PC-3 (cell line): Measurements from ENCODE around the gene DLG2. TPM values are rescaled to one million over a fixed set of nuclear protein-coding genes. Genes with fewer than 3 reads are reported as not detected.

Experiments
- ATAC-seq: fragments of 200-7000 bp; cut with Tn5 transposase; 2 replicates; pipeline ENCODE4 v1.9.1; 2020; ENCODE audit warnings: mild to moderate bottlenecking, moderate library complexity
- BruUV-seq: library from RNA; stranded (reverse); fragments of 400-500 nt; replicated peaks from 2 replicates; lab custom pipeline; 2021; lab: Mats Ljungman, UMichigan
- CTCF ChIA-PET: fragments of 300-600 bp; sonication (Branson Sonifier 250); formaldehyde crosslinking; loops from one replicate; lab custom pipeline; 2022; ENCODE audit warnings: antibody characterized with exemption; lab: Charles Lee
- POLR2A ChIA-PET: fragments of 300-600 bp; sonication (Branson Sonifier 250); formaldehyde crosslinking; loops from one replicate; lab custom pipeline; 2022; ENCODE audit warnings: antibody characterized with exemption; ENCODE audit not compliant: unreplicated experiment; lab: Charles Lee
- DNase-seq: peaks from one replicate; pipeline ENCODE4 v3.0.0-alpha.2; 2015
- H2AFZ ChIP-seq: fragments of 300-600 bp; sonication (generic); 2 replicates; pipeline ENCODE4 v1.6.0; 2016; ENCODE audit warnings: antibody characterized with exemption, low read length
- H3F3A ChIP-seq: fragments of 300-600 bp; sonication (generic); one replicate; pipeline ENCODE4 v1.6.0; 2017; ENCODE audit warnings: antibody characterized with exemption, low read length, control low read depth, mild to moderate bottlenecking; ENCODE audit not compliant: unreplicated experiment
- H3K27ac ChIP-seq: fragments of 300-600 bp; sonication (generic); 2 replicates; pipeline ENCODE4 v1.5.1; 2016; ENCODE audit warnings: mild to moderate bottlenecking, low read length
- H3K27me3 ChIP-seq: fragments of 300-600 bp; sonication (generic); 2 replicates; pipeline ENCODE4 v1.6.1; 2016; ENCODE audit warnings: low read length, mixed read lengths
- H3K36me3 ChIP-seq: fragments of 300-600 bp; sonication (generic); 2 replicates; pipeline ENCODE4 v1.6.1; 2016; ENCODE audit warnings: low read depth, mixed run types, low read length, mixed read lengths
- H3K4me1 ChIP-seq: fragments of 300-600 bp; sonication (generic); 2 replicates; pipeline ENCODE4 v1.5.1; 2016; ENCODE audit warnings: low read length; ENCODE audit not compliant: insufficient read depth
- H3K4me2 ChIP-seq: fragments of 300-600 bp; sonication (generic); 2 replicates; pipeline ENCODE4 v1.6.0; 2016; ENCODE audit warnings: low read length
- H3K4me3 ChIP-seq: fragments of 300-600 bp; sonication (generic); 2 replicates; pipeline ENCODE4 v1.5.1; 2016; ENCODE audit warnings: mild to moderate bottlenecking, low read length, mixed read lengths
- H3K79me2 ChIP-seq: fragments of 300-600 bp; sonication (generic); 2 replicates; pipeline ENCODE4 v1.6.1; 2017; ENCODE audit warnings: low read length, mixed read lengths
- H3K9ac ChIP-seq: fragments of 300-600 bp; sonication (generic); 2 replicates; pipeline ENCODE4 v1.6.0; 2016; ENCODE audit warnings: mild to moderate bottlenecking, low read length
- H3K9me2 ChIP-seq: fragments of 300-600 bp; sonication (generic); replicated peaks from 2 replicates; pipeline ENCODE4 v1.6.1; 2016; ENCODE audit warnings: mixed run types, low read length, mixed read lengths
- H3K9me3 ChIP-seq: fragments of 300-600 bp; sonication (generic); 2 replicates; pipeline ENCODE4 v1.6.1; 2016; ENCODE audit warnings: low read length, mixed read lengths
- H4K20me1 ChIP-seq: fragments of 300-600 bp; sonication (generic); 2 replicates; pipeline ENCODE4 v1.6.1; 2016; ENCODE audit warnings: low read length, mixed read lengths
- CTCF ChIP-seq: fragments of 300-600 bp; sonication (generic); conservative IDR thresholded peaks from 2 replicates; pipeline ENCODE4 v1.5.1; 2017; ENCODE audit warnings: antibody characterized with exemption, low read depth, mild to moderate bottlenecking, low read length
- EZH2 ChIP-seq: fragments of 300-600 bp; sonication (generic); IDR thresholded peaks from one replicate; pipeline ENCODE4 v1.6.1; 2017; ENCODE audit warnings: antibody characterized with exemption, mild to moderate bottlenecking, low read length; ENCODE audit not compliant: unreplicated experiment
- EZH2phosphoT487 ChIP-seq: fragments of 300-600 bp; sonication (generic); IDR thresholded peaks from 2 replicates; pipeline ENCODE4 v1.6.1; 2018; ENCODE audit warnings: mild to moderate bottlenecking, antibody characterized with exemption, low read length, borderline replicate concordance
- intact Hi-C: fragments of 100-400 bp; cut with micrococcal nuclease; formaldehyde crosslinking; loops from 2 replicates; pipeline ENCODE4 v1.9.0; 2023
- total RNA-seq: library from RNA; depleted of rRNA; stranded (reverse); fragments of >200 nt; gene quantifications from 2 replicates; pipeline ENCODE4 v1.2.3, GENCODE V29; 2014

Gene DLG2
- total RNA-seq, 1 experiment from 2014 or later: 0.58 TPM

GRCh38 chr11:84882056-84882455, 745.1 kb downstream of the DLG2 start:
- Histone ChIP-seq H3K36me3 (no peaks in the 10 kb centered on the region), H3K27ac (no peak overlapping the region), H3F3A (no peaks in the 10 kb centered on the region), H3K4me2 (peak overlapping the region; percentile 33; the same call in 1 of the 2 replicates), H3K9ac (no peak overlapping the region), H3K9me2 (no peaks in the 10 kb centered on the region), H3K4me1 (peaks cover 10% of the 10 kb centered on the region; the same call in 1 of the 2 replicates), H3K9me3 (no peaks in the 10 kb centered on the region), H4K20me1 (no peaks in the 10 kb centered on the region), H2AFZ (no peak overlapping the region), H3K4me3 (0 out of 2 replicates have a peak overlapping the region, but pooled peaks have one; percentile 2), H3K79me2 (no peaks in the 10 kb centered on the region), H3K27me3 (no peaks in the 10 kb centered on the region)
- ChIA-PET CTCF (no interaction called here), POLR2A (no interaction called here)
- peak; percentile 41 for DNase-seq
- no TSS peak for BruUV-seq
- no peak for ATAC-seq
- intact Hi-C loops: no loop called here
- TF ChIP-seq EZH2phosphoT487 (no peak), EZH2 (no peak)

- TF ChIP-seq CTCF: no peak
- no peak for TF ChIP-seq EZH2
- TF ChIP-seq EZH2phosphoT487: no peak
- Histone ChIP-seq H3K9me3 (no peaks in the 10 kb centered on the region), H3K27me3 (no peaks in the 10 kb centered on the region), H3K4me3 (peak overlapping the region; percentile 19; the same call in 1 of the 2 replicates), H2AFZ (no peak overlapping the region), H3F3A (peaks cover 9% of the 10 kb centered on the region), H3K36me3 (no peaks in the 10 kb centered on the region), H4K20me1 (no peaks in the 10 kb centered on the region), H3K79me2 (no peaks in the 10 kb centered on the region), H3K27ac (peak overlapping the region; percentile 89), H3K9me2 (no peaks in the 10 kb centered on the region), H3K4me1 (peaks cover 62% of the 10 kb centered on the region), H3K4me2 (peak overlapping the region; percentile 71), H3K9ac (peak overlapping the region; percentile 60)
- peak; percentile 72 for DNase-seq
- intact Hi-C loops: no loop called here
- ATAC-seq: peak; percentile 10; the same call in 1 of the 2 replicates
- BruUV-seq: no TSS peak
- ChIA-PET POLR2A (no interaction called here), CTCF (no interaction called here)
These were observed 756.0 kb downstream of the DLG2 start for GRCh38 chr11:84871116-84871515.

GRCh38 chr11:84870486-84870885, 756.7 kb downstream of the DLG2 start:
- H3K4me3 ChIP-seq: peak overlapping the region; percentile 19; the same call in 1 of the 2 replicates
- POLR2A ChIA-PET: no interaction called here
- BruUV-seq: no TSS peak

More at GRCh38 chr11:84870486-84870885, 756.7 kb downstream of the DLG2 start:
- ATAC-seq (peak; percentile 79), DNase-seq (peak; percentile 94)
- H3K9ac ChIP-seq: peak overlapping the region; percentile 60
- no peak for TF ChIP-seq EZH2phosphoT487
- TF ChIP-seq EZH2: no peak
- no peak for TF ChIP-seq CTCF
- H3F3A ChIP-seq: peaks cover 9% of the 10 kb centered on the region
- CTCF ChIA-PET: no interaction called here
- peak overlapping the region; percentile 89 for H3K27ac ChIP-seq
- intact Hi-C loops: loop anchor here (1.0 kb wide), 2 partner anchors 117 to 160 kb away; no protein-coding TSS in a partner anchor
- H3K79me2 ChIP-seq: no peaks in the 10 kb centered on the region
- no peak overlapping the region for H2AFZ ChIP-seq
- no peaks in the 10 kb centered on the region for H3K9me3 ChIP-seq
- no peaks in the 10 kb centered on the region for H3K27me3 ChIP-seq
- no peaks in the 10 kb centered on the region for H4K20me1 ChIP-seq
- H3K4me1 ChIP-seq: peaks cover 69% of the 10 kb centered on the region
- no peaks in the 10 kb centered on the region for H3K36me3 ChIP-seq
- H3K4me2 ChIP-seq: peak overlapping the region; percentile 71
- no peaks in the 10 kb centered on the region for H3K9me2 ChIP-seq
